Islet of Langerhans (tissue), 1 donor: ENCODE data around the gene KCTD17.

Source experiments
- FAIRE-seq: peaks from one replicate; lab custom pipeline; 2011; peaks lifted over from hg19 to GRCh38; lab: Jason Lieb, UNC

Gene KCTD17

DNA sequence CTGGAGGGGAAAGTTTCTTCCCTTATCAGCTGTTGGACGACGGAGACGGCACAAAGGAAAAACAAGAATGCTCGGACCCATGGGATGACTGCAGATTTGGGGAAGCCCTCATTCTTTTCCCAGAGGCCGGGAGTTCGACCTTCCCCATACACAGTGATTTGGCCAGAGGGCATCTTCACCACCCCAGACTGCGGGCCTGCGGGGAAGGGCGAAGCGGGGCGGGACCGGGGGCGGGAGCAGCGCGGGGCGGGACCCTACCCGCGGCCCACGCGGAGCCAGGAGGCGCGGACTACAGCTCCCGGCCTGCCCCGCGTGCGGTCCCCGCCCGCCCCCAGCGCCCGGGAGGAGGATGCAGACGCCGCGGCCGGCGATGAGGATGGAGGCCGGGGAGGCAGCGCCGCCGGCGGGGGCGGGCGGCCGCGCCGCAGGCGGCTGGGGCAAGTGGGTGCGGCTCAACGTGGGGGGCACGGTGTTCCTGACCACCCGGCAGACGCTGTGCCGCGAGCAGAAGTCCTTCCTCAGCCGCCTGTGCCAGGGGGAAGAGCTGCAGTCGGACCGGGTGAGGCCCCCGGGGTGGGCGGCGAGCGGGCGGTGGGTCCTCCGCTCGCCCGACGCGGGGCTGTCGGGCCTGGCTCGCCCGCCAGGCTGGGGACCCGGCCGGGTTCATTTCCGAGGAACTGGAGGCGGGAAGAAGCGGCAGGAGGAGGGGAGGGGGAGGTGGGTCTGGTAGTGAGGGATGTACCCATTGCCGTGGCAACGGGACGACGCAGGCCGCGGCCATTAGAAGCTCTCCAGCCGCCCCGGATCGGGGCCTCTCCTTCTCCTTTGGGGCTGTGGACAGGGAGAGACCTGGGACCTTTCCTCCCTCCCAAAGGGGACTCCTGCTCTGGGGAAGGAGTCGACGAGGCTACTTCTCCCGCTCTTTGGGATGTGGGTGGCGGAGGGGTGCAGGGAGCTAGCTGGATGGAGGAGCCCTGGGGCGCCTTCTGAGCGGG lies at the start of gene KCTD17:
Gene KCTD17 (plus strand): TSS at position 352 of the 995 bp plus-strand sequence. CDS start 19 bp downstream, at position 371.
- no peak for FAIRE-seq

DNA sequence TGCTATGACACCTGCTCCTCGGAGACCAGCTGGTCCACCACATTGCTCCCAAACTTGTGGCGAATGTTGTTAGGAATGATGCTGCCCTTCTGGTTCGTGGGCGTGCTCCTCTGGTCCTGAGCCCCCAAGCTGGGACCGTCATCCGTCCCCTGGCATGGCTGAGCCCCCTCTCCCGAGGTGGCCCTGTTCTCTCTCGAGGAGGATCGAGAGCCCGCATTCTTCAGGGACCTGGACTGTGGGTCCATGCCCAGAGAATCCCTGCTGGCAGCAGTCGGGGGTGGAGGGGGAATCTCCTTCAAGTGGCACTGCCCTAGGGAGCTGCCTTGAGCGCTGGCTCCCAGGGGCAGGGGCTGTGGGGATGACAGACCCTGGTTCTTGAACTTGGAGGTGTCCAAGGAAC lies 49.7 kb upstream of the KCTD17 start:
- FAIRE-seq = no peak

DNA sequence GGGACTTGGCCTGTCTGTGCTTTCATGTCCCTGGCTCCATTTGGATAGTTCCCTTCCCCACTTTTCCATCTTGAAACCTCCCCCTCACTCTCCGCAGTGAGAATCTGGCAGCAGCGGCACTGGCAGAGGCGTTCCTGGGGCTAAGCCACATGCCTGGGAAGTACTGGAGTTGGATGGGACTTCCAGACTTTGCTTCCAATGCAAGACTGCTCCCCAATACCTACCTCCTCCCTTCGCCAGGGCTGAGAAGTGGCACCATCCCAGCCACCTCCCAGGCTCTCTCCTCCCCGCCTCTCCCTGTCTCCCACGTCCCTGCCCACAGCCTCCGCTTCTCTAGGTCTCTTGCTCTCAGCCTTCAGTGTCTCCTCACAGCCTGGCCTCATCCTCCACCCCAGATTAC lies 48.9 kb upstream of the KCTD17 start:
- FAIRE-seq = no peak

GRCh38 chr22:37007651-37008050 lies 43.9 kb upstream of the KCTD17 start:
- FAIRE-seq = no peak

DNA sequence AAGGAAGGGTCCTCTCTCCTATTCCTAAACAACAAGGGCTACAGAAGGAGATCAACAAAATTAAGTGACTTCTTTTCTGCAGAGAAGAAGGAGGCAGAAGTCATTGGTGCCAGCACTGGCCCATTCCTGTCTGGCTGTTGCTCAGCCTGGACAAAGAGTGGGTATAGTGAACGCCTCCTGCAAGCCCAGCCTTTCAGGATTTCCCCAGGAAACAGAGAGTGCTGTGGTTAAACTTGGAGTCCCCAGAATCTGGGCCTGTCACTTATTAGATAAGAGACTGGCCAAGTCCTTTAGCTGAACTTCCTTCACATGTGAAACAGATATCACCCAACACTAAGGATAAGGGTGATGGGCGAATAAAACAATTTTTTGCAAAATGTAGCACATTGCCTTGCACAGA lies 43.2 kb upstream of the KCTD17 start:
- no peak for FAIRE-seq

GRCh38 chr22:37009490-37009889 lies 42.1 kb upstream of the KCTD17 start:
- FAIRE-seq = no peak

- FAIRE-seq = no peak
Observed at GRCh38 chr22:37010174-37010573, 41.4 kb upstream of the KCTD17 start.

DNA sequence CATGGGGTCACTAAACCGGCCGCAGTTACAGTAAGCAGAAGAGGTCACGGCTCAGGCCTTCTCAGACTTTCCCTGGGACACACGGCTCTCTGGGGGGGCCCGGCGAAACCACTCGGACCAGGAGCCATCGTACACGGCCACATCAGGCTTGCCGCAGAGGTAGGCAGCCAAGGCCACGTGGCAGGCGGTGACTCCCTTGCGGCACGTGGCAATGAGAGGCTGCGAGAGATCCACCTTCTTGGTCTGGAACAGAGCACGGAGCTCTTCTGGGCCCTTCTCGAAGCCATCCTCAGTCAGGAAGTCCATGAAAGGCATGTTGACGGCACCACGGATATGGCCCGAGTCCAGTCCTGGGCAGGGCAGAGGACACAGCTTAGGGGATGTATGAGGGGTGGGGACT lies 40.6 kb upstream of the KCTD17 start:
- FAIRE-seq = no peak

- FAIRE-seq = no peak
Observed at GRCh38 chr22:37011472-37011871, 40.1 kb upstream of the KCTD17 start.

DNA sequence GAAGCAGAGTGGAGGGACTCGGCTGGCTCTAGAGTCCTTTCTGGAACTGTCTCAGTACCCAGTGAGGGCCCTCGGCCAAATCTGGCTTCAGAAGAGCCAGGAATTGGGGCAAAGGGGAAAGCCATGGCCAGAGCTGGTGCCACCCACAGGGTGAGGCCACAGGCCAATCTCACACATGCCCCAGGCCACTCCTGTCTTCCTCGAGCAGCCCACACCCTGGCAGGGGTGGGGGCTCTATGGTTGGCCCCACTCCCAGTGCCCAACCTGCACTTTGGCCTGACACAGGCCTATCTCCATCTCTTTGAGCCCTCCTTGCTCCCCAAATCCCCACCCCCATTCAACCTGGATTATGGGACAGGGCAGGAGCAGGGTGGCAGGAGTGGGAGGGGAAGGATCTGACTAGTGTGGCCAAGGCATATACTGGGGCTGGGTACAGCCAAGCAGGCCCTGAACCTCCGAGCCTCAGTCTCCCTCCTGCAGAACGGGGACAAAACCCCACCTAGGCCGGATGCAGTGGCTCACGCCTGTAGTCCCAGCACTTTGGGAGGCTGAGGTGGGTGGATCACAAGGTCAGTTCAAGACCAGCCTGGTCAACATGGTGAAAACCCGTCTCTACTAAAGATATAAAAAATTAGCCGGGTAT lies 39.2 kb upstream of the KCTD17 start:
- FAIRE-seq = no peak

GRCh38 chr22:37012956-37013355 lies 38.6 kb upstream of the KCTD17 start:
- no peak for FAIRE-seq

- FAIRE-seq = no peak
Observed at GRCh38 chr22:37014415-37014806, 37.1 kb upstream of the KCTD17 start.

DNA sequence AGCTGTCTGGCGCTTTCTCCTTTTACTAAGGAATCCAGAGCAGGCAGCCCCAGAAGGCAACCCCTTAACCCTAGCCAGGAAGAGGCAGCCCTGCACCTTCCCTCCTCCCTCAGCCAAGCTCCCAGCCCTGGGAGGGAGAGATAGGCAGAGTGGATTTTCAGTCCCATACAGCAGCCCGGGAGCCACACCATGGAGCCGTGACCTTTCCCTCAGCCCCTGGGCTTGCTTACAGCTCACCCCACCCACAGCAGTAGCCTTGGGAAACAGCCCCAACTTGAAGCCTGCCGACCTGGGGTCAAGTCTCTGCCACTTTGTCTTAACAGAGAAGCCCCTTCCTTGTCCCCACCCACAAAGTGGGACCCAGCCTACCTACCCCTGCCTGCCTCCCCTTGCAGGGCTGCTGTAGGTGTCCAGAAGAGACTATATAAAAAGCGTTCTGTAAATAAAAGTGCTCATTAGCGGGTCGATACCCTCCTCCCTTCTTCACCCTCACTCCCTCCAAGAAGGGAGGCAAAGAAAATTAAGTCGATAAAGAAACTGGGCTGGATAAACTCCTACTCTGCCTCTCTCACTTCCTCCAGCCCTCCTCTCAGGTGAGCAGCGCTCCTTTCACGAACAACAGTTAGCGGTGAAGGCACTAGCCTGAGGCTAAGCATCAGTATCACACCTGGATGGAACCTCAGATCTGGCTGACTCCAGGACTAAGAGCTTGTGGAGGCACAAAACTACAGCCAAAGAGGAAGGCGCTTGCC lies 36.5 kb upstream of the KCTD17 start:
- FAIRE-seq = no peak

GRCh38 chr22:37015587-37015878 lies 36.0 kb upstream of the KCTD17 start:
- no peak for FAIRE-seq

- FAIRE-seq = no peak
Observed at GRCh38 chr22:37016134-37016910, 35.2 kb upstream of the KCTD17 start.

DNA sequence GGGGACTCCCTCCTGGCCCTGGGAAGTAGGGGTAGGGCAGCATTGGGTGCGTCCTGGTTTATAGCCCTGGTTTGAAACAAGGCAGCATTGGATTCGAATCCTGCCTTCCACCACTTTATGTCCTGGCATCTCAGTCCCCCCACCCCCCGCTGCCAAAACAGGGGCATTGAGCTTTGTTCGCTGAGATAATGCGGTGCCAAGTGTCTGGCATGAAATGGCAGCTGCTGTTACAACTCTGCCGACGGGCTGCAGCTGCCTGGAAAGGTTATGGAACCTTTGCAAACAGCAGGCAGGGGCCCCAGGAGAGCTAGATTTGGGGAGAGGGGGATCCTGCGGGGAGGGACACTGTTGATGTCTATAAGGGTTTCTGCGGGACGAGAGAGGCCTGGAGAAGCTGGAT lies 34.2 kb upstream of the KCTD17 start:
- FAIRE-seq = no peak

DNA sequence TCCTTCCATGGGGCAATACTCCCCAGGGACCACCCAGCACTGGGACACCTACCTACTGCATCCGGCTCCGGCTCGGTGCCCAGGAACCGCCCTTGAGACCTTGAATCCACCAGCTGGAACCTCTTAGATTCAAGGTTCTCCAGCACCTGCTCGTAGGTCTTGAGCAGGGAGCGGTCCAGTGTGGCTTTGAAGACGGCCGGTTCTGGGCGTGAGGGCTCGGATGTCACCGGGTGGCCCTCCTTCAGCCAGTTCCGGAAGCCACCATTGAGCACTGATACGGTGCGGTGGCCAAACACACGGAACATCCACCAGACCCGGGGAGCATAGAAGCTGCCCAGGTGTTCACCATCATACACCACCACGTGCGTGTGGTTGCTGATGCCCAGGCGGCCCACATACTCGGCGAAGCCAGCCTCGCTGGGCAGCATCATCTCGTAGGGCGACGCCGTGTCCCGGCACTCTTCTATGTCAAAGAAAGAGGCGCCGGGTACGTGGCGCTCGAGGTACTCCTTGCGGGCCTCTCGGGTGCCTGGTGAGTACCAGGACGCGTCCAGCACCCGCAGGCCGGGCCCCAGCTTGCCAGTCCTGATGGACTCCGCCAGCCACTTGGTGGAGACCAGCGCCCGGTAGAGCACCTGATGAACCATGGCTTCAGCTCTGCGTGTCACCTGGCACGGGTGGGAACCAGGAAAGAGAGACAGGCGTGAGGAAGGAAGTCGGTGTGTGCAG lies 33.3 kb upstream of the KCTD17 start:
- no peak for FAIRE-seq

- FAIRE-seq = no peak
Observed at GRCh38 chr22:37018815-37019308, 32.7 kb upstream of the KCTD17 start.

DNA sequence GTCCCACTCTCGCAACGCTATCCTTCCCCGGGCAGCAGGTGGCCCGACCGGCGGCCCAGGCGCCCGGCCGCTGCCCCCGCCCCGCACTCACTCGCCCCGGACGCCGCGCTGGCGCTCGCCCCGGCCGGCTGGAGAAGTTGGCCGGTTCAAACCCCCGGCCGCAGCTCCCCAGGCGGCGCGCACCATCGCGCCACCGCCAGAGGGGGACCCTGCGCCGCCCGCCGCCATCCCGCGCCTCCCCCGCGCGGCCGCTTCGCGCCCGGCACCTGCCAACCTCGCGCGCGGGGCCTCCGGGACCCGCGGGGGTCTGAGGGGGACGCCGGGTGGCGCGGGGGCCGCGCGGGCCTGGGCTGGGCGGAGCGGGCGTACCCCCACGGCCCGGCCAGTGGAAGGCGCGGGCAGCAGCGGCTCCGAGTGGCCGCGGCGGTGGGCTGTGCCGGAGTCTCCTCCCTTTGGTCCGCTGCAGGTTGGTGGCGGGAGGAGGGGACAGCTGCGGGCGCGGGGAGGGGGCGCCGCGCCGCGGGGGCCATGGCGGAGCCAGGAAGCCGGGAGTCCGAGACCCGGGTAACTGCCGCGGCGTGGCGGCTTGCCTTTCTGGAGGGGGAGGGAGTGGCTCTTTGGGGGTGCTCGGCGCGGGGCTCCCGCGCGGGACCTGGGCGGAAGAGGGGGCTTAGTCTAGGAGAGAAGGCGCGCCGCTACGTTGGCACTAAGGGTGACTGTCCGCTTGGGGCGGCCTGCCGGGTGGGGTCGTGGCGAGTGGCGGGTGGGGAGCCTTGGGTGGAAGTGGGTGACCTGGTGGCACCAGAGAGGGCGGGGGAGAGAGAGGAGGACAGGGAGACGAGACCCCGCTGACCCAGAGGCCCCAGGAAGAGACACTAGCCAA lies 32.0 kb upstream of the KCTD17 start, which contains the start of the genes MPST and TST:
Gene MPST (plus strand): TSS at position 434 of the 883 bp plus-strand sequence. CDS start 95 bp downstream, at position 529.
Gene TST (minus strand): TSS at position 139 of the 883 bp plus-strand sequence. CDS start 715 bp downstream, outside the sequence.
- FAIRE-seq = no peak

GRCh38 chr22:37020192-37020479 lies 31.4 kb upstream of the KCTD17 start:
- FAIRE-seq = no peak
